Liver (tissue), 9 donors: ENCODE data around the gene AGPAT4. TPM values are rescaled to one million over a fixed set of nuclear protein-coding genes. Genes with fewer than 3 reads are reported as not detected.

Source experiments
- DNase-seq: peaks from one replicate; pipeline ENCODE4 v3.0.0-alpha.2; 2017; ENCODE audit warnings: low spot score
- H3K27ac ChIP-seq, 2 donors: one replicate each; pipeline ENCODE4 v1.7.0; 2013; ENCODE audit warnings: inconsistent platforms in 2 of 2, low read length in 2 of 2, control low read depth in 1 of 2, low read depth in 1 of 2, mild to moderate bottlenecking in 1 of 2
- H3K27me3 ChIP-seq, 4 donors: one replicate each; pipeline versions ENCODE4 v1.6.1 to v1.7.0; 2013; ENCODE audit warnings: low read length in 3 of 4, inconsistent platforms in 1 of 4, mild to moderate bottlenecking in 1 of 4, moderate library complexity in 1 of 4; ENCODE audit not compliant: control insufficient read depth in 4 of 4, insufficient read depth in 4 of 4
- H3K36me3 ChIP-seq, 4 donors: one replicate each; pipeline versions ENCODE4 v1.6.1 to v1.7.0; 2013; ENCODE audit warnings: low read length in 3 of 4, mild to moderate bottlenecking in 3 of 4, low read depth in 1 of 4, moderate library complexity in 1 of 4; ENCODE audit not compliant: control insufficient read depth in 4 of 4, insufficient read depth in 3 of 4
- H3K4me1 ChIP-seq, 4 donors: one replicate each; pipeline versions ENCODE4 v1.6.1 to v1.7.0; 2013; ENCODE audit warnings: low read length in 3 of 4, mild to moderate bottlenecking in 3 of 4, moderate library complexity in 1 of 4; ENCODE audit not compliant: control insufficient read depth in 4 of 4, insufficient read depth in 4 of 4
- H3K4me3 ChIP-seq, 3 donors: one replicate each; pipeline versions ENCODE4 v1.6.1 to v1.7.0; 2013; ENCODE audit warnings: low read length in 3 of 3, control low read depth in 1 of 3, low read depth in 1 of 3, mild to moderate bottlenecking in 1 of 3
- H3K9ac ChIP-seq, 2 donors: one replicate each; pipeline ENCODE4 v1.7.0; 2013; ENCODE audit warnings: low read length in 2 of 2, mild to moderate bottlenecking in 2 of 2, moderate library complexity in 2 of 2, control low read depth in 1 of 2, low read depth in 1 of 2
- H3K9me3 ChIP-seq, 4 donors: one replicate each; pipeline versions ENCODE4 v1.6.1 to v1.7.0; 2013; ENCODE audit warnings: low read length in 3 of 4; ENCODE audit not compliant: control insufficient read depth in 4 of 4
- CTCF ChIP-seq: fragments of 150-350 bp; IDR thresholded peaks from 2 replicates; pipeline ENCODE4 v1.5.1; 2017; ENCODE audit warnings: improper control_type of control experiment, low read depth, low read length; ENCODE audit not compliant: missing input control
- FOXA1 ChIP-seq: IDR thresholded peaks from 2 replicates; pipeline ENCODE4 v1.6.1; 2016; ENCODE audit warnings: antibody characterized with exemption
- FOXA2 ChIP-seq: IDR thresholded peaks from 2 replicates; pipeline ENCODE4 v1.6.1; 2016; ENCODE audit warnings: antibody characterized with exemption
- GABPA ChIP-seq, 2 donors: IDR thresholded peaks in 1 of 2; conservative IDR thresholded peaks in 1 of 2; 2 replicates each; pipeline ENCODE4 v1.6.1; 2016; ENCODE audit warnings: antibody characterized with exemption in 2 of 2, mild to moderate bottlenecking in 1 of 2, moderate library complexity in 1 of 2
- HNF4A ChIP-seq, 2 donors: conservative IDR thresholded peaks; 2 replicates each; pipeline ENCODE4 v1.6.1; 2016; ENCODE audit warnings: antibody characterized with exemption in 2 of 2, mild to moderate bottlenecking in 2 of 2
- JUND ChIP-seq, 2 donors: IDR thresholded peaks; 2 replicates each; pipeline ENCODE4 v1.6.1; 2016; ENCODE audit warnings: antibody characterized with exemption in 2 of 2
- NR2F2 ChIP-seq: IDR thresholded peaks from 2 replicates; pipeline ENCODE4 v1.6.1; 2016; ENCODE audit warnings: antibody characterized with exemption
- RAD21 ChIP-seq, 2 donors: IDR thresholded peaks; 2 replicates each; pipeline ENCODE4 v1.6.1; 2016; ENCODE audit warnings: antibody characterized with exemption in 2 of 2, mild to moderate bottlenecking in 2 of 2
- SP1 ChIP-seq: IDR thresholded peaks from 2 replicates; pipeline ENCODE4 v1.6.1; 2018; ENCODE audit warnings: antibody characterized with exemption, mild to moderate bottlenecking
- TAF1 ChIP-seq: conservative IDR thresholded peaks from 2 replicates; pipeline ENCODE4 v1.6.1; 2016; ENCODE audit warnings: antibody characterized with exemption, mild to moderate bottlenecking
- YY1 ChIP-seq: IDR thresholded peaks from 2 replicates; pipeline ENCODE4 v1.6.1; 2016; ENCODE audit warnings: antibody characterized with exemption, mild to moderate bottlenecking
- ZBTB33 ChIP-seq: IDR thresholded peaks from 2 replicates; pipeline ENCODE4 v1.6.1; 2016; ENCODE audit warnings: antibody characterized with exemption
- WGBS: extraction: QIAGEN DNeasy Blood & Tissue Kit; methylation state at CpG from one replicate; pipeline ENCODE4 v1.1.7; 2013; 5-methylcytosine and 5-hydroxymethylcytosine counted together
- polyA plus RNA-seq, 2 donors: library from polyadenylated mRNA; stranded (reverse) in 1 of 2; unstranded in 1 of 2; fragments of 200-250 nt in 1 of 2; fragments of >200 nt in 1 of 2; fragmentation: Nextera tagmentation in 1 of 2; extraction: Ambion mirVana in 1 of 2; gene quantifications; one replicate each; pipeline versions ENCODE4 v1.2.1 to v1.2.3, GENCODE V29; 2013 to 2015
- total RNA-seq, 2 donors: library from RNA; depleted of rRNA; stranded (reverse); fragments of >200 nt; gene quantifications; one replicate each; pipeline ENCODE4 v1.2.3, GENCODE V29; 2014
- donor health status: healthy.
- donor health status: healthy.
- donor health status: healthy.
- donor health status: healthy.
- donor health status: healthy.

Gene AGPAT4
- total and polyA plus RNA-seq, 4 donors, result 0.44 to 17.5 (median 0.69) TPM

GRCh38 chr6:161082215-161082614, 191.6 kb downstream of the AGPAT4 start:
- Histone ChIP-seq H3K27ac (no peak overlapping the region), H3K9me3 (no peaks in the 10 kb centered on the region), H3K36me3 (peaks cover 9 to 55% (median 37%) of the 10 kb centered on the region in 4 donors), H3K9ac (no peak overlapping the region), H3K4me1 (no peaks in the 10 kb centered on the region), H3K4me3 (no peak overlapping the region), H3K27me3 (no peaks in the 10 kb centered on the region)
- WGBS, result 91% methylated on average over 2 of the region's 2 CpGs
- no peak for TF ChIP-seq HNF4A (conservative IDR thresholded peaks at IDR 0.05)
- no peak for TF ChIP-seq SP1
- TF ChIP-seq FOXA1, result no peak
- no peak for TF ChIP-seq YY1
- no peak for TF ChIP-seq RAD21 (IDR thresholded peaks at IDR 0.05)
- TF ChIP-seq GABPA (IDR thresholded peaks at IDR 0.05 in 1 of 2, conservative IDR thresholded peaks at IDR 0.05 in 1 of 2), result no peak
- no peak for TF ChIP-seq CTCF
- no peak for TF ChIP-seq ZBTB33
- DNase-seq, result no peak

- H3K27me3 ChIP-seq, result no peaks in the 10 kb centered on the region
- no peak overlapping the region for H3K4me3 ChIP-seq
- WGBS, result 95% methylated on average over 12 of the region's 12 CpGs
- no peak overlapping the region for H3K27ac ChIP-seq
- no peak overlapping the region for H3K9ac ChIP-seq
- H3K9me3 ChIP-seq, result no peaks in the 10 kb centered on the region
- DNase-seq, result no peak
- no peak for TF ChIP-seq YY1
- TF ChIP-seq HNF4A (conservative IDR thresholded peaks at IDR 0.05), result no peak
- TF ChIP-seq FOXA2, result no peak
- TF ChIP-seq ZBTB33, result no peak
- TF ChIP-seq JUND (IDR thresholded peaks at IDR 0.05), result no peak
- TF ChIP-seq GABPA (IDR thresholded peaks at IDR 0.05 in 1 of 2, conservative IDR thresholded peaks at IDR 0.05 in 1 of 2), result no peak
- no peak for TF ChIP-seq TAF1
- no peak for TF ChIP-seq NR2F2
- H3K4me1 ChIP-seq, result no peaks in the 10 kb centered on the region
- H3K36me3 ChIP-seq, result peaks cover 6 to 40% (median 29%) of the 10 kb centered on the region in 4 donors
Observed at GRCh38 chr6:161080263-161080970, 193.4 kb downstream of the AGPAT4 start.
